Measurements from ENCODE around the gene KHDRBS1.

KHDRBS1 gene

GRCh38 chr1:32013386-32014198 lies at the start of gene KHDRBS1:
Gene KHDRBS1, plus strand, starts transcription at chr1:32013868. Its CDS starts 128 bp downstream, at chr1:32013996.
- no peaks in the 10 kb centered on the region for H3K9me3 Mint-ChIP-seq
- peaks cover 2% of the 10 kb centered on the region for H3K27me3 Mint-ChIP-seq (ENCODE audit: low read depth)
- peak within 1 kb of the TSS; percentile 98 for H3K4me3 Mint-ChIP-seq
- peak within 1 kb of the TSS; percentile 97 for H3K27ac Mint-ChIP-seq
- H3K36me3 Mint-ChIP-seq (ENCODE audit: low read depth) = peaks cover 23% of the 10 kb centered on the region
- DNase-seq (ENCODE audit: low spot score) = peak; percentile 100
- peaks cover 30% of the 10 kb centered on the region for H3K4me1 Mint-ChIP-seq (ENCODE audit: low read depth)

- no peak overlapping the region for H3K27ac Mint-ChIP-seq
- H3K27me3 Mint-ChIP-seq (ENCODE audit: low read depth) = peaks cover 2% of the 10 kb centered on the region
- no peak for DNase-seq (ENCODE audit: low spot score)
- H3K4me3 Mint-ChIP-seq = no peak overlapping the region
- H3K36me3 Mint-ChIP-seq (ENCODE audit: low read depth) = no peaks in the 10 kb centered on the region
- no peaks in the 10 kb centered on the region for H3K9me3 Mint-ChIP-seq
- peaks cover 5% of the 10 kb centered on the region for H3K4me1 Mint-ChIP-seq (ENCODE audit: low read depth)
Observed at GRCh38 chr1:31970873-31971272, 42.8 kb upstream of the KHDRBS1 start.

GRCh38 chr1:31976401-31976800 lies 37.3 kb upstream of the KHDRBS1 start:
- H3K4me3 Mint-ChIP-seq = no peak overlapping the region
- H3K4me1 Mint-ChIP-seq (ENCODE audit: low read depth) = peaks cover 9% of the 10 kb centered on the region
- no peak overlapping the region for H3K27ac Mint-ChIP-seq
- DNase-seq (ENCODE audit: low spot score) = no peak
- no peaks in the 10 kb centered on the region for H3K9me3 Mint-ChIP-seq
- peaks cover 2% of the 10 kb centered on the region for H3K27me3 Mint-ChIP-seq (ENCODE audit: low read depth)
- H3K36me3 Mint-ChIP-seq (ENCODE audit: low read depth) = no peaks in the 10 kb centered on the region

- Mint-ChIP-seq H3K4me3 (no peak overlapping the region), H3K36me3 (ENCODE audit: low read depth) (peaks cover 1% of the 10 kb centered on the region), H3K27ac (no peak overlapping the region), H3K4me1 (ENCODE audit: low read depth) (peaks cover 18% of the 10 kb centered on the region), H3K9me3 (no peaks in the 10 kb centered on the region), H3K27me3 (ENCODE audit: low read depth) (no peaks in the 10 kb centered on the region)
- no peak for DNase-seq (ENCODE audit: low spot score)
Observed at GRCh38 chr1:31977385-31978131, 36.1 kb upstream of the KHDRBS1 start.

GRCh38 chr1:31978843-31979400 lies 34.7 kb upstream of the KHDRBS1 start:
- no peak for DNase-seq (ENCODE audit: low spot score)
- no peaks in the 10 kb centered on the region for H3K9me3 Mint-ChIP-seq
- H3K36me3 Mint-ChIP-seq (ENCODE audit: low read depth) = peaks cover 1% of the 10 kb centered on the region
- no peak overlapping the region for H3K4me3 Mint-ChIP-seq
- no peak overlapping the region for H3K27ac Mint-ChIP-seq
- H3K4me1 Mint-ChIP-seq (ENCODE audit: low read depth) = peaks cover 27% of the 10 kb centered on the region
- no peaks in the 10 kb centered on the region for H3K27me3 Mint-ChIP-seq (ENCODE audit: low read depth)

GRCh38 chr1:31980835-31981455 lies 32.7 kb upstream of the KHDRBS1 start:
- DNase-seq (ENCODE audit: low spot score) = no peak
- Mint-ChIP-seq H3K4me3 (peak overlapping the region; percentile 54), H3K36me3 (ENCODE audit: low read depth) (peaks cover 1% of the 10 kb centered on the region), H3K27ac (peak overlapping the region; percentile 70), H3K27me3 (ENCODE audit: low read depth) (no peaks in the 10 kb centered on the region), H3K4me1 (ENCODE audit: low read depth) (peaks cover 39% of the 10 kb centered on the region), H3K9me3 (no peaks in the 10 kb centered on the region)

- H3K27ac Mint-ChIP-seq = peak overlapping the region; percentile 70
- H3K9me3 Mint-ChIP-seq = no peaks in the 10 kb centered on the region
- H3K36me3 Mint-ChIP-seq (ENCODE audit: low read depth) = peaks cover 1% of the 10 kb centered on the region
- peaks cover 39% of the 10 kb centered on the region for H3K4me1 Mint-ChIP-seq (ENCODE audit: low read depth)
- H3K4me3 Mint-ChIP-seq = peak overlapping the region; percentile 54
- DNase-seq (ENCODE audit: low spot score) = no peak
- no peaks in the 10 kb centered on the region for H3K27me3 Mint-ChIP-seq (ENCODE audit: low read depth)
Observed at GRCh38 chr1:31981456-31981839, 32.2 kb upstream of the KHDRBS1 start.

- Mint-ChIP-seq H3K27ac (peak overlapping the region; percentile 70), H3K4me1 (ENCODE audit: low read depth) (peaks cover 42% of the 10 kb centered on the region), H3K36me3 (ENCODE audit: low read depth) (peaks cover 1% of the 10 kb centered on the region), H3K4me3 (peak overlapping the region; percentile 54), H3K27me3 (ENCODE audit: low read depth) (no peaks in the 10 kb centered on the region), H3K9me3 (no peaks in the 10 kb centered on the region)
- DNase-seq (ENCODE audit: low spot score) = no peak
Observed at GRCh38 chr1:31981972-31982371, 31.7 kb upstream of the KHDRBS1 start.

- peak overlapping the region; percentile 25 for H3K4me3 Mint-ChIP-seq
- no peaks in the 10 kb centered on the region for H3K9me3 Mint-ChIP-seq
Observed at GRCh38 chr1:31984419-31985347, 29.0 kb upstream of the KHDRBS1 start.

GRCh38 chr1:31985430-31985829 lies 28.2 kb upstream of the KHDRBS1 start:
- Mint-ChIP-seq H3K27me3 (ENCODE audit: low read depth) (no peaks in the 10 kb centered on the region), H3K4me3 (peak overlapping the region; percentile 25), H3K36me3 (ENCODE audit: low read depth) (peaks cover 1% of the 10 kb centered on the region), H3K9me3 (no peaks in the 10 kb centered on the region), H3K4me1 (ENCODE audit: low read depth) (peaks cover 50% of the 10 kb centered on the region), H3K27ac (peak overlapping the region; percentile 70)
- DNase-seq (ENCODE audit: low spot score) = no peak

More at GRCh38 chr1:31984419-31985347, 29.0 kb upstream of the KHDRBS1 start:
- DNase-seq (ENCODE audit: low spot score) = peak; percentile 26
- Mint-ChIP-seq H3K27ac (peak overlapping the region; percentile 70), H3K36me3 (ENCODE audit: low read depth) (peaks cover 1% of the 10 kb centered on the region), H3K27me3 (ENCODE audit: low read depth) (no peaks in the 10 kb centered on the region), H3K4me1 (ENCODE audit: low read depth) (peaks cover 44% of the 10 kb centered on the region)

- DNase-seq (ENCODE audit: low spot score) = no peak
- Mint-ChIP-seq H3K27ac (no peak overlapping the region), H3K36me3 (ENCODE audit: low read depth) (peaks cover 1% of the 10 kb centered on the region), H3K4me1 (ENCODE audit: low read depth) (peaks cover 37% of the 10 kb centered on the region), H3K9me3 (no peaks in the 10 kb centered on the region), H3K4me3 (no peak overlapping the region), H3K27me3 (ENCODE audit: low read depth) (no peaks in the 10 kb centered on the region)
Observed at GRCh38 chr1:31987135-31987619, 26.5 kb upstream of the KHDRBS1 start.

GRCh38 chr1:31989964-31990363 lies 23.7 kb upstream of the KHDRBS1 start:
- DNase-seq (ENCODE audit: low spot score) = no peak
- Mint-ChIP-seq H3K4me3 (no peak overlapping the region), H3K36me3 (ENCODE audit: low read depth) (no peaks in the 10 kb centered on the region), H3K27ac (peak overlapping the region; percentile 22), H3K9me3 (no peaks in the 10 kb centered on the region), H3K27me3 (ENCODE audit: low read depth) (no peaks in the 10 kb centered on the region), H3K4me1 (ENCODE audit: low read depth) (peaks cover 23% of the 10 kb centered on the region)

- no peak overlapping the region for H3K27ac Mint-ChIP-seq
- DNase-seq (ENCODE audit: low spot score) = no peak
- no peaks in the 10 kb centered on the region for H3K36me3 Mint-ChIP-seq (ENCODE audit: low read depth)
- H3K9me3 Mint-ChIP-seq = no peaks in the 10 kb centered on the region
- H3K4me1 Mint-ChIP-seq (ENCODE audit: low read depth) = peaks cover 19% of the 10 kb centered on the region
- no peaks in the 10 kb centered on the region for H3K27me3 Mint-ChIP-seq (ENCODE audit: low read depth)
- H3K4me3 Mint-ChIP-seq = no peak overlapping the region
Observed at GRCh38 chr1:31991182-31991581, 22.5 kb upstream of the KHDRBS1 start.
